ENCODE measurements around the gene FRMD4A.

Gene FRMD4A

GRCh38 chr10:14330388-14331061, at the start of gene FRMD4A:
Gene FRMD4A (minus strand): TSS chr10:14330924.
- no peak for DNase-seq

- DNase-seq: no peak
Observed at GRCh38 chr10:14379556-14380280, 49.0 kb upstream of the FRMD4A start.

- no peak for DNase-seq
Observed at GRCh38 chr10:14378387-14378960, 47.8 kb upstream of the FRMD4A start.

- no peak for DNase-seq
Observed at GRCh38 chr10:14377591-14378175, 47.0 kb upstream of the FRMD4A start.

- DNase-seq: no peak
Observed at GRCh38 chr10:14374745-14375445, 44.2 kb upstream of the FRMD4A start.

- no peak for DNase-seq
Observed at GRCh38 chr10:14372606-14373005, 41.9 kb upstream of the FRMD4A start.

GRCh38 chr10:14371581-14371980, 40.9 kb upstream of the FRMD4A start:
- DNase-seq: no peak

GRCh38 chr10:14370894-14371293, 40.2 kb upstream of the FRMD4A start:
- no peak for DNase-seq

- DNase-seq: no peak
Observed at GRCh38 chr10:14369906-14370305, 39.2 kb upstream of the FRMD4A start.

- no peak for DNase-seq
Observed at GRCh38 chr10:14366760-14367159, 36.0 kb upstream of the FRMD4A start.

GRCh38 chr10:14365266-14365665, 34.5 kb upstream of the FRMD4A start:
- DNase-seq: peak; percentile 7 to 57

- no peak for DNase-seq
Observed at GRCh38 chr10:14362104-14362503, 31.4 kb upstream of the FRMD4A start.

GRCh38 chr10:14360961-14361360, 30.2 kb upstream of the FRMD4A start:
- no peak for DNase-seq

GRCh38 chr10:14360515-14360914, 29.8 kb upstream of the FRMD4A start:
- no peak for DNase-seq

- DNase-seq: peak; percentile 5 to 73
Observed at GRCh38 chr10:14358886-14359573, 28.3 kb upstream of the FRMD4A start.

- DNase-seq: no peak
Observed at GRCh38 chr10:14356921-14357320, 26.2 kb upstream of the FRMD4A start.

GRCh38 chr10:14355750-14356149, 25.0 kb upstream of the FRMD4A start:
- DNase-seq: no peak

GRCh38 chr10:14353291-14353913, 22.7 kb upstream of the FRMD4A start:
- no peak for DNase-seq

GRCh38 chr10:14350006-14350405, 19.3 kb upstream of the FRMD4A start:
- DNase-seq: no peak

GRCh38 chr10:14349081-14349480, 18.4 kb upstream of the FRMD4A start:
- no peak for DNase-seq

GRCh38 chr10:14345262-14345661, 14.5 kb upstream of the FRMD4A start:
- no peak for DNase-seq

Data from NCI-H2081 (cell line).